ENCODE results near the gene ASIC4. TPM values are rescaled to one million over a fixed set of nuclear protein-coding genes. Genes with fewer than 3 reads are reported as not detected.

The ASIC4 gene
- total RNA-seq, 4 donors from 2014 or later: not detected

- TF ChIP-seq CTCF (IDR thresholded peaks at IDR 0.05; ENCODE audit: low read depth): no peak
Observed at GRCh38 chr2:219495531-219496122, 18.7 kb upstream of the ASIC4 start.

- no peak for TF ChIP-seq CTCF (IDR thresholded peaks at IDR 0.05; ENCODE audit: low read depth)
Observed at GRCh38 chr2:219496247-219496824, 17.9 kb upstream of the ASIC4 start.

GRCh38 chr2:219496825-219497494 is 17.3 kb upstream of the ASIC4 start:
- TF ChIP-seq CTCF (IDR thresholded peaks at IDR 0.05; ENCODE audit: low read depth): no peak

- TF ChIP-seq CTCF (IDR thresholded peaks at IDR 0.05; ENCODE audit: low read depth): no peak
Observed at GRCh38 chr2:219497495-219498279, 16.6 kb upstream of the ASIC4 start.

- no peak for TF ChIP-seq CTCF (IDR thresholded peaks at IDR 0.05; ENCODE audit: low read depth)
Observed at GRCh38 chr2:219498280-219499057, 15.8 kb upstream of the ASIC4 start, which contains the start of gene GMPPA. GMPPA (plus strand) TSS chr2:219498891; CDS start chr2:219499976, 1,085 bp downstream.

GRCh38 chr2:219499058-219499307 is 15.3 kb upstream of the ASIC4 start:
- TF ChIP-seq CTCF (IDR thresholded peaks at IDR 0.05; ENCODE audit: low read depth): no peak
